Activated gamma-delta T cell (primary cell): ENCODE measurements around the gene LIMA1.
"Not testable (repeated sequence)": the region's sequence is repeated elsewhere in the genome, so short reads cannot be mapped to it uniquely, and the experiment has no call there.

Source experiments
- DNase-seq: peaks from one replicate; lab custom pipeline; 2025; lab: John Stamatoyannopoulos, UW

The LIMA1 gene

GRCh38 chr12:50248411-50248810 is 34.9 kb downstream of the LIMA1 start:
- DNase-seq = no peak

DNA sequence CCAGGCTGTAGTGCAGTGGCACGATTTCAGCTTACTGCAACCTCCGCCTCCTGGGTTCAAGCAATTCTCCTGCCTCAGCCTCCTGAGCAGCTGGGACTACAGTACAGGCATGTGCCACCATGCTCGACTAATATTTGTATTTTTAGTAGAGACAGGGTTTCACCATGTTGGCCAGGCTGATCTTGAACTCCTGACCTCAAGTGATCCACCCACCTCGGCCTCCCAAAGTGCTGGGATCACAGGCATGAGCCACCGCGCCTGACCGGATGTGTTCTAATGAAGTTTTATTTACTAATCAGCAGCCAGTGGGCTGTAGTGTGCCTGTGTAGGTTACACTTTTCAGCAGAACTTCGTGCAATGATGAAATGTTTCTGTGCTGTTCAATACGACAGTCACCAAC is 35.7 kb downstream of the LIMA1 start:
- DNase-seq = not testable (repeated sequence)

- no peak for DNase-seq
These were observed 36.3 kb downstream of the LIMA1 start for GRCh38 chr12:50246873-50247612.

- no peak for DNase-seq
These were observed 37.0 kb downstream of the LIMA1 start for GRCh38 chr12:50246197-50246865.

DNA sequence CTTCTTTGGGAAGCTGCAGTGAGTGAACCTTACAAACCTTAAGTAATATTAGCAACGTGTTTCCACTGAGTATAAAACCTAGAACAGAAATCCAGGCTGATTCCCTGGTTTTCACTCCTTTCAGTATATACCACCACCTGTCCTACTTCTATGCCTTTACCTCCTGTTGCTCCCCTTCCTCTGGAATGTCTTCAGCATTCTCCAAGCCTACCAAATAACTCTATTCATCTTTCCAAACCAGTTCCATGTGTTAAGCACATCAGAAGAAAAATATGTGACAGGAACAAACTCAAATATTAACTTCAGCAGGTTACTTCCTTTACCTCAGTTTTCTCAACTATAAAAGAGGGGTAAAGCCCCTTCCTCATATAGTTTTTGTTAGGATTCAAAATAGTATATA is 39.8 kb downstream of the LIMA1 start:
- no peak for DNase-seq

- no peak for DNase-seq
These were observed 40.5 kb downstream of the LIMA1 start for GRCh38 chr12:50242751-50243191.

GRCh38 chr12:50241178-50241577 is 42.1 kb downstream of the LIMA1 start:
- no peak for DNase-seq

GRCh38 chr12:50240792-50241114 is 42.6 kb downstream of the LIMA1 start:
- no peak for DNase-seq

DNA sequence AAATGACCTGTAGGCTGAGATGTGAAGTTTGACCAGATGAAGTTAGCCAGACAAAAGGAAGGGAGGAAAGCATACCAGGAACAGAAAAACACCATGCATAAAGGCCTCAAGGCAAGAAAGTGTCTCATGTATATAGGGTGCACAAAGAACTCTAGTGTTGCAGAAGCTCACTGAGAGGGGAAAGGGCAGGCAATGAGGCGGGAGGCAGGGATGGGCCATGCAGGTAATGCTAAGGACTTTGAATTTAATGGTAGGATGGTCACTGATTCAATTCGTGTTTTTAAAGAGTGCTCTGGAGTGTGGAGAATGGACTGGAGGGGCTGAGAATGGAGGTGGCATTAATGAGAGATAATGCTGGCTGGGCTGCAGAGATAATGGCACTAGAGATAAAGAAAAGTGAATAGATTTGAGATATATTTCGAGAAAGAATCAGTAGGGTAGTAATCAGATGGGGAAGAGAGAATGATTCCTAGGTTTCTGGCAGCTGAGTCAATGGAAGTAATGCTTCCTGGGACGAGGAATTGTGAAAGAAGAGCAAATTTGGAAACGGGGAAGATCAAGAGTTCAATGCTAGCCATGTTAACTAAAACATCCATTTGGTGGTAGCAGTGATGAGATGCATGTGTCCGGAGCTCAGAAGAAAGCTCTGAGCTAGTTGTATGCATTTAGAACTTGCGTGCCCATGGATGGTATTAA is 43.1 kb downstream of the LIMA1 start:
- no peak for DNase-seq

- DNase-seq = no peak
These were observed 43.9 kb downstream of the LIMA1 start for GRCh38 chr12:50239355-50239891.

GRCh38 chr12:50234347-50234746 is 49.0 kb downstream of the LIMA1 start:
- no peak for DNase-seq

- DNase-seq = no peak
These were observed 50.5 kb downstream of the LIMA1 start for GRCh38 chr12:50232771-50233209.

GRCh38 chr12:50232206-50232605 is 51.1 kb downstream of the LIMA1 start:
- DNase-seq = no peak

DNA sequence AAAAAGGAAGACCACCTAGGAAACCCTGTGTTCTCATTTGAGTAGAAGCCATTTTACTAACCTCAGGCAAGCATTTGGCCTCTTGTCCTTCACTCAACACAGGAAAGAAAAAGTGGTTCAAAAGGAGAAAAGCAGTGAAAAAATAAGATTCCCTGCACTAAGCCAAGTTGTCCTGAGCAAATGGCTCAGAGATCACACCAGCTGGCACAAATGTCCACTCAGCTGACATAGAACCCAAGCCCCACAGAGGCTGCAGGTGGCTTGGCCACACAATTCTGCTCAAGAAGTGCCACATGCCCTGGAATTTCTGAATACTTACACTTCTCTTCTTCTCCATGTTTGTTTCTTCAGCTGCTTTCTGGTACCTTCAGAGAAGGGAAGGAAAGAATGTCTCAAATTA is 52.0 kb downstream of the LIMA1 start:
- no peak for DNase-seq

DNA sequence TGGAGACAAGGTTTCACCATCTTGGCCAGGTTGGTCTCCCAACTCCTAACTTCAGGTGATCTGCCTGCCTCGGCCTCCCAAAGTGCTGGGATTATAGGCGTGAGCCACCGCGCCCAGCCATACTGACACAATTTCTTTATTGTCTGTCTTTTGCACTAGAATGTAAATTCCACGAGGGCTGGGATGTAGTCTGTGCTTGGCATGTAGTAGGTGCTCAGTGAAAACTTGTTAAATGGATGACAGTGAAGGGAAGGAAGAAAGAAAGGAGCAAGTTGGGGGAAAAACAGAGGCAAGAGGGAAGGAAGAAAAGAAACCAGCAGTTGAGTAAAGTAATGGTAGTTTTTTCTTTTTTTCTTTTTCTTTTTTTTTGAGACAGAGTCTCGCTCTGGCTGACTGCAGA is 53.1 kb downstream of the LIMA1 start:
- DNase-seq = no peak

DNA sequence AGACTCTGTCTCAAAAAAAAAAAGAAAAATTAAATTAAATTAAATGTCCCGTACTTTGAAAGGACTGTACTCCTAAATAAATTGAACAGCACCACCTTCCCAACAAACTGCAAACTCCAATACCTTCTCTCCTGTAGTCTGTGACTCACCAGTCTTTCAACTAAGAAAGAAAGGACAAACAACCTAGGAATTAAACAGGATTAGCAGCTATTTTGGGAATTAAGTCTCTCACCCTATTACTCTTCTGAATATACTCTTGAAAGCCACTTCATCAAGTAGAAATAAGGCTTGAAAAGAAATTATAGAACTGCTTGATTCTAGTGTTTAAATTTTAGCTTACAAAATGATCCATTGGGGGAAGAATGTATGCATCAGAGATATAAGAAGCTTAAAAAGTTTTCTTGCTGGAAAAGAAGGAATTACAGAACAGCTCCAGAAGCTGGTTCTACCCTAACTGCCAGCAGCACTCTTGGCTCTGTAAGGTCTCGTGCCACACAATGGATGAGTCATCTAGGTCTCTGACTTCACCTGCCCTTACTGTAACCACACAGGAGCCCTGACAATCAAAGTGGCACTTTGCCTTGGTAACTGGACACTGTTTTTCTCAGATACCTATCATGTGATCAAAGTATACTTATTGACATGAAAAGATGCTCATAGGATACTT is 59.2 kb downstream of the LIMA1 start:
- DNase-seq = no peak

DNA sequence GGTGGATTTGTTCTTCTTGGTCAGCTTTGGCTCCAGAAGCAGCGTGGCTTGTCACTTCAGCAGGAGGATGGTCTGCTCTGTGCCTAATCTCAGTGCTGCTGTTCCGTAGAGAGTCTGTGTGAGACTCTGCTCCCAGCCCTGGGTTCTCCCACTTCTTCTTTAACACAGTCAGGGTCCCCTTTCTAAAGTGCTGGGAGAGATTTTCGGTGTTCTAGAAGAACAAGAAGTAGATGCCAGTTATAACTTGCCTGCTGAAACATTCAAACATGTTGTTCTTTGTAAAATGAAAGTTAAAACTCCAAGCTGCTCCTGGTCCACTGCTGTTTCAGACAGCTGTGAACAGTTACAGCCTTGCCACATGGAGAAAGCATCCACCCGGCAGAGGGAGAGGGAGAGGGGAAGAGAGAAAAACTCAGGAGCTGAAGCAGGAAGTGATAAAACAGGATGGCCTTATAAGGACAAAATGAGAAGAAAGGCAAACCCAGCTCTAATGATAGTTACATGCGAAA is 61.0 kb downstream of the LIMA1 start:
- no peak for DNase-seq

DNA sequence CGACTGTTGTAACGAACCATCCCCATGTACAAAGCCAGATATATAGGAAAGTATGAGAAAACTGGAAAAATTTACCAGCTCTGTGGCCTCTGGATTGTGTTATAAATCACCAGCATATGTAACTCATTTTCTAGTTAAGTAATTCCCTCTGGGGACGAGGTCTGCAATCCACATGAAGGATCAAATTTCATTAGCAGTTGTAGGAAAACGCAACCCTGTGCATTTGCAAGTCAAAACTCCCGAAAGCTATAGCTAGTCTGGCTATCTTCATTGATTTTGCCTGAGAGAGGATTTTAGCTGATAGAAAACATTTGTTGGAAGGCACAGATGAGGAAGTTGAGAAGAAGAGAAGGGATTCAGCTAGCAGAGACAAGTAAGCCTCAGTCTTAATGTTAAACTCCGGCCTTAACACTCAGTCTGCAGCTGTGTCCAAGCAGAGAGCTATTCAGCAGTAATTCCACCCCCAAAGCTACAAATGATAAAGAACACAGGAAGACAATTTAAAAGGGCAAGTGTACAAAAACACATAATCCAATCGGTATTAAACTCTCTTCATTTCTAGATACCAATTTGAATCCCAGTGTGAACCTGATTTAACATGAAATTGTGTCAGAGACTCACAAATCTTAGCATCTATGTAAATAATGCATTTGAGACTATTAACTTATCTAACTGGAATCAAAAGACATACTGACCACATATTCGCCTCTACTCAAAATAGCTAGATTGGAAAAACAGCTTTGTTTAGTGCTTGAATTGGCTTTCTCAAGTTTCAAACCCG is 61.9 kb downstream of the LIMA1 start:
- DNase-seq = no peak

DNA sequence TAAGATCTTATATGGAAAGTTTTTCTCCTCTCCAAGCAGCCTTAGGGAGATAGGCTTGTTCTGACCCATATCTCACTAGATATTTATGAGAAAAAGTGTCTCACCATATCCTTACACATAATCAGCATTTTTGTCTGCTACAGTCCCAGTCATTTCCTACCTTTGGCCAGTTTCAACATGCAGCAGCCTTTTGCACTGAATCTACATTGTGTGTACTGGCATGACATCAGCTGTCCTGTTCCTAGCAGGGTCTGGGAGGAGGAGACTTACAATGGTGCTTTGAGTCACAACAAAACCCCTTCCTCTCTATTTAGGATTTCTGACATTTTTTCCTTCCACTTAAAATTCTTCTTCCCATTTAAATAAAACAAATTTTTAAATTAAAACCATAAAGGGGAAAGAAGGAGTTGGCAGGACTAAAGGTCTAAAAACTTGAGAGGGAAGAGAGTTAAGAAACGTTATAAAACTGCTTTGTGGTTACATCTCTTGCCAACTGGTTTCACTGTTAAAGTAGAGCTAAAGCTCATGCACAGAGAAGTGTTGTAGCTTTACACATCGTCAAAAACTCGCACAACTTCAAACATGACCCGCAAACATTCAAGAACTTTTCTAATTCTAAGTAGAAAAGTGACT is 62.8 kb downstream of the LIMA1 start:
- no peak for DNase-seq

GRCh38 chr12:50219544-50219943 is 63.8 kb downstream of the LIMA1 start:
- no peak for DNase-seq

DNA sequence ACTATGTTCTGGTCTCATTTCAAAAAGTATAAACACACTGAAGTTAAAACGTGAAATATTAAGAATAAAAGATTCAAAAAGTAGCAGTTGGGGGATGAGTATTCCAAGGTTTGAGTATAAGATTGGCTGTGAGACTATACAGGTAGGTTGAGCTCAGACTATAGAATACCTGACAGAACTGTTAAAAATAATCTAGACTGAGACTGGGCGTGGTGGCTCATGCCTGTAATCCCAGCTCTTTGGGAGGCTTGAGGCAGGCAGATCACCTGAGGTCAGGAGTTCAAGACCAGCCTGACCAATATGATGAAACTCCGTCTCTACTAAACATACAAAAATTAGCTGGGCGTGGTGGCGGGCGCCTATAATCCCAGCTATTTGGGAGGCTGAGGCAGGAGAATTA is 64.3 kb downstream of the LIMA1 start:
- not testable (repeated sequence) for DNase-seq
